Measurements from ENCODE around the gene PUSL1. TPM values are rescaled to one million over a fixed set of nuclear protein-coding genes. Genes with fewer than 3 reads are reported as not detected.

PUSL1 gene
- total RNA-seq, 1 experiment from 2014 or later = 31.3 TPM

GRCh38 chr1:1330366-1331067, 22.1 kb downstream of the PUSL1 start:
- Histone ChIP-seq H3K4me3 (ENCODE audit: low read depth, low read length, poor library complexity, severe bottlenecking) (no peak overlapping the region), H3K27me3 (replicated peaks; ENCODE audit: insufficient read depth, low read depth, low read length, poor library complexity) (no peaks in the 10 kb centered on the region), H3K4me1 (ENCODE audit: insufficient read depth, low read length, poor library complexity, severe bottlenecking) (peaks cover 9% of the 10 kb centered on the region), H3K27ac (ENCODE audit: low read depth, low read length, poor library complexity, severe bottlenecking) (no peak overlapping the region), H3K9me3 (ENCODE audit: low read depth, low read length, poor library complexity, severe bottlenecking) (no peaks in the 10 kb centered on the region), H3K36me3 (ENCODE audit: insufficient read depth, low read length, poor library complexity, severe bottlenecking) (no peaks in the 10 kb centered on the region)
- TF ChIP-seq EZH2 (IDR thresholded peaks at IDR 0.05; ENCODE audit: borderline replicate concordance, low read depth, low read length, poor library complexity, severe bottlenecking) = no peak
- no peak for TF ChIP-seq CTCF (conservative IDR thresholded peaks at IDR 0.05; ENCODE audit: low read depth, low read length)
- intact Hi-C loops (cut with micrococcal nuclease; ENCODE audit: unreplicated experiment) = no loop called here
- ChIA-PET POLR2A (ENCODE audit: low non-redundant PET) (no interaction called here), CTCF (no interaction called here)
- DNase-seq (ENCODE audit: low spot score) = no peak
- no TSS peak for BruUV-seq (replicated peaks)

GRCh38 chr1:1331068-1331965, 22.9 kb downstream of the PUSL1 start, which contains the start of gene TAS1R3:
TSS of gene TAS1R3 (plus strand) at chr1:1331280. CDS start at chr1:1331346, 66 bp downstream.
- no peaks in the 10 kb centered on the region for H3K36me3 ChIP-seq (ENCODE audit: insufficient read depth, low read length, poor library complexity, severe bottlenecking)
- TF ChIP-seq EZH2 (IDR thresholded peaks at IDR 0.05; ENCODE audit: borderline replicate concordance, low read depth, low read length, poor library complexity, severe bottlenecking) = no peak
- TF ChIP-seq CTCF (conservative IDR thresholded peaks at IDR 0.05; ENCODE audit: low read depth, low read length) = no peak
- BruUV-seq (replicated peaks) = no TSS peak
- CTCF ChIA-PET = no interaction called here
- H3K27ac ChIP-seq (ENCODE audit: low read depth, low read length, poor library complexity, severe bottlenecking) = no peak within 1 kb of the TSS
- POLR2A ChIA-PET (ENCODE audit: low non-redundant PET) = no interaction called here
- no peak within 1 kb of the TSS for H3K4me3 ChIP-seq (ENCODE audit: low read depth, low read length, poor library complexity, severe bottlenecking)
- DNase-seq (ENCODE audit: low spot score) = no peak
- intact Hi-C loops (cut with micrococcal nuclease; ENCODE audit: unreplicated experiment) = no loop called here
- peaks cover 4% of the 10 kb centered on the region for H3K4me1 ChIP-seq (ENCODE audit: insufficient read depth, low read length, poor library complexity, severe bottlenecking)
- H3K9me3 ChIP-seq (ENCODE audit: low read depth, low read length, poor library complexity, severe bottlenecking) = no peaks in the 10 kb centered on the region
- no peaks in the 10 kb centered on the region for H3K27me3 ChIP-seq (replicated peaks; ENCODE audit: insufficient read depth, low read depth, low read length, poor library complexity)

DNA sequence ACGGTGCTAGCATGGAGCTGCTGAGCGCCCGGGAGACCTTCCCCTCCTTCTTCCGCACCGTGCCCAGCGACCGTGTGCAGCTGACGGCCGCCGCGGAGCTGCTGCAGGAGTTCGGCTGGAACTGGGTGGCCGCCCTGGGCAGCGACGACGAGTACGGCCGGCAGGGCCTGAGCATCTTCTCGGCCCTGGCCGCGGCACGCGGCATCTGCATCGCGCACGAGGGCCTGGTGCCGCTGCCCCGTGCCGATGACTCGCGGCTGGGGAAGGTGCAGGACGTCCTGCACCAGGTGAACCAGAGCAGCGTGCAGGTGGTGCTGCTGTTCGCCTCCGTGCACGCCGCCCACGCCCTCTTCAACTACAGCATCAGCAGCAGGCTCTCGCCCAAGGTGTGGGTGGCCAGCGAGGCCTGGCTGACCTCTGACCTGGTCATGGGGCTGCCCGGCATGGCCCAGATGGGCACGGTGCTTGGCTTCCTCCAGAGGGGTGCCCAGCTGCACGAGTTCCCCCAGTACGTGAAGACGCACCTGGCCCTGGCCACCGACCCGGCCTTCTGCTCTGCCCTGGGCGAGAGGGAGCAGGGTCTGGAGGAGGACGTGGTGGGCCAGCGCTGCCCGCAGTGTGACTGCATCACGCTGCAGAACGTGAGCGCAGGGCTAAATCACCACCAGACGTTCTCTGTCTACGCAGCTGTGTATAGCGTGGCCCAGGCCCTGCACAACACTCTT, 23.8 kb downstream of the PUSL1 start:
- no peaks in the 10 kb centered on the region for H3K27me3 ChIP-seq (replicated peaks; ENCODE audit: insufficient read depth, low read depth, low read length, poor library complexity)
- peaks cover 4% of the 10 kb centered on the region for H3K4me1 ChIP-seq (ENCODE audit: insufficient read depth, low read length, poor library complexity, severe bottlenecking)
- CTCF ChIA-PET = no interaction called here
- no TSS peak for BruUV-seq (replicated peaks)
- intact Hi-C loops (cut with micrococcal nuclease; ENCODE audit: unreplicated experiment) = no loop called here
- H3K36me3 ChIP-seq (ENCODE audit: insufficient read depth, low read length, poor library complexity, severe bottlenecking) = no peaks in the 10 kb centered on the region
- H3K27ac ChIP-seq (ENCODE audit: low read depth, low read length, poor library complexity, severe bottlenecking) = no peak overlapping the region
- DNase-seq (ENCODE audit: low spot score) = no peak
- TF ChIP-seq EZH2 (IDR thresholded peaks at IDR 0.05; ENCODE audit: borderline replicate concordance, low read depth, low read length, poor library complexity, severe bottlenecking) (no peak), CTCF (conservative IDR thresholded peaks at IDR 0.05; ENCODE audit: low read depth, low read length) (no peak)
- H3K4me3 ChIP-seq (ENCODE audit: low read depth, low read length, poor library complexity, severe bottlenecking) = no peak overlapping the region
- POLR2A ChIA-PET (ENCODE audit: low non-redundant PET) = no interaction called here
- no peaks in the 10 kb centered on the region for H3K9me3 ChIP-seq (ENCODE audit: low read depth, low read length, poor library complexity, severe bottlenecking)
